Psoas muscle (tissue), 8 donors: Measurements from ENCODE around the gene SYN1. TPM values are rescaled to one million over a fixed set of nuclear protein-coding genes. Genes with fewer than 3 reads are reported as not detected.

Experiments used
- ATAC-seq, 4 donors: fragments of 200-7000 bp; cut with Tn5 transposase; one replicate each; pipeline ENCODE4 v1.9.1; 2020; ENCODE audit warnings: moderate library complexity in 3 of 4, mild to moderate bottlenecking in 2 of 4
- DNase-seq, 2 donors: peaks; one replicate each; pipeline ENCODE4 v3.0.0-alpha.2; 2020
- H3K27ac ChIP-seq: fragments of 200-600 bp; one replicate; pipeline ENCODE4 v1.8.0; 2022
- H3K27me3 ChIP-seq, 3 donors: fragments of 200-600 bp in 1 of 3; one replicate each; pipeline versions ENCODE4 v1.6.1 to v1.8.0; 2013 to 2022; ENCODE audit warnings: low read length in 2 of 3, mild to moderate bottlenecking in 2 of 3, moderate library complexity in 1 of 3; ENCODE audit not compliant: insufficient read depth in 3 of 3
- H3K36me3 ChIP-seq, 2 donors: fragments of 200-600 bp in 1 of 2; one replicate each; pipeline versions ENCODE4 v1.6.1 to v1.8.0; 2013 to 2022; ENCODE audit warnings: low read depth in 1 of 2, mild to moderate bottlenecking in 1 of 2, moderate library complexity in 1 of 2; ENCODE audit not compliant: insufficient read depth in 1 of 2
- H3K4me1 ChIP-seq: fragments of 200-600 bp; one replicate; pipeline ENCODE4 v1.8.0; 2022
- H3K4me3 ChIP-seq: fragments of 200-600 bp; one replicate; pipeline ENCODE4 v1.8.0; 2022; ENCODE audit warnings: mild to moderate bottlenecking
- H3K9me3 ChIP-seq: fragments of 200-600 bp; one replicate; pipeline ENCODE4 v1.8.0; 2022
- CTCF ChIP-seq: fragments of 200-600 bp; IDR thresholded peaks from one replicate; pipeline ENCODE4 v1.8.0; 2022; ENCODE audit warnings: antibody characterized with exemption
- WGBS, 3 donors: extraction: QIAGEN DNeasy Blood & Tissue Kit; methylation state at CpG; one replicate each; pipeline versions ENCODE4 v1.1.6 to v1.1.7; 2013; 5-methylcytosine and 5-hydroxymethylcytosine counted together
- intact Hi-C, 2 donors: fragments of 100-400 bp; cut with DNase I; formaldehyde crosslinking; loops; one replicate each; pipeline versions ENCODE4 v1.11.0 to v1.14.2; 2022
- polyA plus RNA-seq, 3 donors: library from polyadenylated mRNA; stranded (reverse); fragments of 200-250 nt; gene quantifications; one replicate each; pipeline ENCODE4 v1.2.3, GENCODE V29; 2013
- total RNA-seq, 4 donors: library from RNA; stranded (reverse); fragmentation: NEBNext Ultra II Directional in 2 of 4; extraction: Animal tissue kit (Norgen Biotek cat#: 25700) in 2 of 4; gene quantifications; one replicate each; pipeline versions ENCODE4 v1.2.1 to v1.2.4, GENCODE V29; 2021 to 2023
- donor health status: healthy with polysubstance abuse.
- donor health status: DM: no; HTN: no; CAD: no; lungs with moderate emphysema.
- donor health status: Bipolar disorder and iron deficiency.
- donor health status: healthy.
- donor health status: DM: yes; HTN: yes; CAD: no.
- donor health status: DM: no; HTN: no; CAD: no.
- donor health status: DM: no; HTN: no; CAD: no.
- donor health status: DM: yes; HTN: yes; CAD: no.

SYN1 gene
- total and polyA plus RNA-seq, 7 donors: 0.80 to 7.0 (median 2.3) TPM

- ATAC-seq (no peak), DNase-seq (no peak)
- no peak for TF ChIP-seq CTCF
- H3K4me1 ChIP-seq: no peaks in the 10 kb centered on the region
- no peak overlapping the region for H3K4me3 ChIP-seq
- intact Hi-C loops: no loop called here
- H3K27ac ChIP-seq: no peak overlapping the region
- peaks cover 0 to 29% (median 4%) of the 10 kb centered on the region in 3 donors for H3K27me3 ChIP-seq
- no peaks in the 10 kb centered on the region for H3K9me3 ChIP-seq
- 29 to 45% (median 29%) methylated on average over 11 to 16 of the region's 16 CpGs for WGBS, 3 donors
- H3K36me3 ChIP-seq: no peaks in the 10 kb centered on the region
These were observed 41.0 kb downstream of the SYN1 start for GRCh38 chrX:47578692-47579091.

- WGBS, 3 donors: 52 to 66% (median 56%) methylated on average over 2 to 3 of the region's 3 CpGs
These were observed 41.8 kb downstream of the SYN1 start for GRCh38 chrX:47577901-47578300.

GRCh38 chrX:47577424-47577823 is 42.2 kb downstream of the SYN1 start:
- Histone ChIP-seq H3K36me3 (no peaks in the 10 kb centered on the region), H3K4me1 (no peaks in the 10 kb centered on the region), H3K27me3 (peaks cover 0 to 29% (median 4%) of the 10 kb centered on the region in 3 donors), H3K4me3 (no peak overlapping the region), H3K9me3 (no peaks in the 10 kb centered on the region), H3K27ac (no peak overlapping the region)
- intact Hi-C loops: no loop called here
- ATAC-seq (no peak), DNase-seq (no peak)
- WGBS, 3 donors: 44 to 64% (median 49%) methylated on average over 8 to 9 of the region's 9 CpGs
- no peak for TF ChIP-seq CTCF

More at GRCh38 chrX:47577901-47578300, 41.8 kb downstream of the SYN1 start:
- no peak for TF ChIP-seq CTCF
- Histone ChIP-seq H3K36me3 (no peaks in the 10 kb centered on the region), H3K4me3 (no peak overlapping the region), H3K9me3 (no peaks in the 10 kb centered on the region), H3K27ac (no peak overlapping the region), H3K4me1 (no peaks in the 10 kb centered on the region), H3K27me3 (peaks cover 0 to 29% (median 4%) of the 10 kb centered on the region in 3 donors)
- intact Hi-C loops: no loop called here
- no peak for DNase-seq
- ATAC-seq: no peak

- no peak overlapping the region for H3K27ac ChIP-seq
- H3K4me1 ChIP-seq: no peaks in the 10 kb centered on the region
- DNase-seq (no peak), ATAC-seq (no peak)
- peaks cover 0 to 27% (median 1%) of the 10 kb centered on the region in 3 donors for H3K27me3 ChIP-seq
- H3K36me3 ChIP-seq: peaks cover 0 to 3% of the 10 kb centered on the region in 2 donors
- H3K4me3 ChIP-seq: no peak overlapping the region
- 74 to 88% (median 80%) methylated on average over 18 to 20 of the region's 20 CpGs for WGBS, 3 donors
- intact Hi-C loops: no loop called here
- TF ChIP-seq CTCF: no peak
- H3K9me3 ChIP-seq: no peaks in the 10 kb centered on the region
These were observed 43.4 kb downstream of the SYN1 start for GRCh38 chrX:47576021-47576898.
